Endodermal cell (in vitro differentiated cells): ENCODE data around the gene BNC2. TPM values are rescaled to one million over a fixed set of nuclear protein-coding genes. Genes with fewer than 3 reads are reported as not detected.

ENCODE experiments used
- DNase-seq: peaks from one replicate; pipeline ENCODE4 v3.0.0-alpha.2; 2017
- H3K27ac ChIP-seq: 2 replicates; pipeline ENCODE4 v1.5.1; 2013; ENCODE audit warnings: mild to moderate bottlenecking, low read depth, low read length, moderate library complexity
- H3K27me3 ChIP-seq: 2 replicates; pipeline ENCODE4 v1.6.1; 2013; ENCODE audit warnings: mild to moderate bottlenecking, low read length, moderate library complexity; ENCODE audit not compliant: insufficient read depth, control insufficient read depth, poor library complexity, severe bottlenecking
- H3K36me3 ChIP-seq: 2 replicates; pipeline ENCODE4 v1.7.0; 2013; ENCODE audit warnings: mild to moderate bottlenecking, low read length, moderate library complexity; ENCODE audit not compliant: control insufficient read depth, insufficient read depth
- H3K4me1 ChIP-seq: one replicate; pipeline ENCODE4 v1.7.0; 2013; ENCODE audit warnings: low read length; ENCODE audit not compliant: control insufficient read depth, insufficient read depth
- H3K4me3 ChIP-seq: 2 replicates; pipeline ENCODE4 v1.5.1; 2013; ENCODE audit warnings: mild to moderate bottlenecking, low read length, moderate library complexity
- H3K9ac ChIP-seq: 2 replicates; pipeline ENCODE4 v1.6.1; 2013; ENCODE audit warnings: mild to moderate bottlenecking, low read length, moderate library complexity; ENCODE audit not compliant: poor library complexity, severe bottlenecking; ENCODE audit errors: extremely low read depth
- H3K9me3 ChIP-seq: 2 replicates; pipeline ENCODE4 v1.6.1; 2013; ENCODE audit warnings: mild to moderate bottlenecking, low read length, moderate library complexity; ENCODE audit not compliant: control insufficient read depth
- H3K27ac Mint-ChIP-seq: 2 replicates; pipeline ENCODE4 v1.8.0; 2020; ENCODE audit warnings: mixed read lengths
- H3K27me3 Mint-ChIP-seq: 2 replicates; pipeline ENCODE4 v1.8.0; 2021; ENCODE audit warnings: mild to moderate bottlenecking, mixed read lengths; ENCODE audit not compliant: insufficient read depth
- H3K36me3 Mint-ChIP-seq: 2 replicates; pipeline ENCODE4 v1.8.0; 2020; ENCODE audit warnings: low read depth, mixed read lengths
- H3K4me1 Mint-ChIP-seq: 2 replicates; pipeline ENCODE4 v1.8.0; 2020; ENCODE audit warnings: mixed read lengths
- H3K4me3 Mint-ChIP-seq: 2 replicates; pipeline ENCODE4 v1.8.0; 2020; ENCODE audit warnings: mild to moderate bottlenecking, moderate library complexity, mixed read lengths
- H3K9me3 Mint-ChIP-seq: 2 replicates; pipeline ENCODE4 v1.8.0; 2020; ENCODE audit warnings: mild to moderate bottlenecking, mixed read lengths
- WGBS, 2 experiments: methylation state at CpG; one replicate each; pipeline versions ENCODE4 v1.1.5 to v1.1.7; 2013; ENCODE audit warnings: missing lambda C conversion rate in 2 of 2, mixed read lengths in 1 of 2; ENCODE audit not compliant: insufficient coverage in 1 of 2, insufficient read length in 1 of 2; 5-methylcytosine and 5-hydroxymethylcytosine counted together
- total RNA-seq, 2 donors: library from RNA; stranded (reverse); fragmentation: NEBNext Ultra II Directional in 1 of 2; extraction: Animal tissue kit (Norgen Biotek cat#: 25700) in 1 of 2; gene quantifications; 2 replicates in 1 of 2; 3 replicates in 1 of 2; pipeline ENCODE4 v1.2.1, GENCODE V29; 2021
- TF ChIP-seq, protein P1 (sequence below): fragments of 200-600 bp; sonication (generic); conservative IDR thresholded peaks from 2 replicates; pipeline ENCODE4 v1.5.0; 2021; ENCODE audit warnings: antibody characterized with exemption, mild to moderate bottlenecking

Gene BNC2
- total RNA-seq, 2 donors from 2014 or later: 3.0 to 10.5 TPM

DNA sequence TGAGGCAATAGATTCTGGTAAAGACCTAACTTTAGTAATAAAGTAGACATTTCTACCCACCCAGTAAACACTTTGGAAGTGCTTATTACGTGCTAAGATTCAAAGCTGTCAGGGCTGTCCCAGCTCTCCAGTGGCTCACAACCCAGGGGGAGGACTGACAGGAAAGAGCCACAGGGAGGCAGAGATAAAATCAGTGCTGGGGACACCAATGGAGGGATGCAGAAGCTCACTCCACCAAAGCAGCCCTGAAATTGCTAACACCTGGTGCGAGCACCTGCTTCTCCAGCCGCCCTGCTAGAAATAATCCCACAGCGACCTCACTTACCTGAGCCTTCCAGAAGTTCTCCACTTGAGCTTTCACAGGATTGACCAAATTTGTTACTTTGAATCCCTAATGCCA is 501.0 kb downstream of the BNC2 start:
- Mint-ChIP-seq H3K4me3 (no peak overlapping the region), H3K27ac (no peak overlapping the region), H3K27me3 (peaks cover 2% of the 10 kb centered on the region), H3K4me1 (peaks cover 15% of the 10 kb centered on the region), H3K36me3 (no peaks in the 10 kb centered on the region), H3K9me3 (no peaks in the 10 kb centered on the region)
- Histone ChIP-seq H3K4me3 (no peak overlapping the region), H3K27ac (no peak overlapping the region), H3K36me3 (no peaks in the 10 kb centered on the region), H3K4me1 (peaks cover 9% of the 10 kb centered on the region), H3K9me3 (no peaks in the 10 kb centered on the region), H3K27me3 (no peaks in the 10 kb centered on the region), H3K9ac (no peak overlapping the region)
- 86 to 94% methylated on average over 4 of the region's 4 CpGs for WGBS, 2 experiments
- peak; percentile 56 for DNase-seq
- TF ChIP-seq, protein P1, sequence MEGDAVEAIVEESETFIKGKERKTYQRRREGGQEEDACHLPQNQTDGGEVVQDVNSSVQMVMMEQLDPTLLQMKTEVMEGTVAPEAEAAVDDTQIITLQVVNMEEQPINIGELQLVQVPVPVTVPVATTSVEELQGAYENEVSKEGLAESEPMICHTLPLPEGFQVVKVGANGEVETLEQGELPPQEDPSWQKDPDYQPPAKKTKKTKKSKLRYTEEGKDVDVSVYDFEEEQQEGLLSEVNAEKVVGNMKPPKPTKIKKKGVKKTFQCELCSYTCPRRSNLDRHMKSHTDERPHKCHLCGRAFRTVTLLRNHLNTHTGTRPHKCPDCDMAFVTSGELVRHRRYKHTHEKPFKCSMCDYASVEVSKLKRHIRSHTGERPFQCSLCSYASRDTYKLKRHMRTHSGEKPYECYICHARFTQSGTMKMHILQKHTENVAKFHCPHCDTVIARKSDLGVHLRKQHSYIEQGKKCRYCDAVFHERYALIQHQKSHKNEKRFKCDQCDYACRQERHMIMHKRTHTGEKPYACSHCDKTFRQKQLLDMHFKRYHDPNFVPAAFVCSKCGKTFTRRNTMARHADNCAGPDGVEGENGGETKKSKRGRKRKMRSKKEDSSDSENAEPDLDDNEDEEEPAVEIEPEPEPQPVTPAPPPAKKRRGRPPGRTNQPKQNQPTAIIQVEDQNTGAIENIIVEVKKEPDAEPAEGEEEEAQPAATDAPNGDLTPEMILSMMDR: no peak

- TF ChIP-seq, protein P1: no peak
These were observed 502.0 kb downstream of the BNC2 start for GRCh38 chr9:16368237-16369087.

GRCh38 chr9:16367605-16368231 is 502.8 kb downstream of the BNC2 start:
- TF ChIP-seq, protein P1: no peak
- no peaks in the 10 kb centered on the region for H3K9me3 Mint-ChIP-seq
- no peak overlapping the region for H3K4me3 Mint-ChIP-seq
- H3K27ac ChIP-seq: no peak overlapping the region
- no peak overlapping the region for H3K27ac Mint-ChIP-seq
- H3K27me3 Mint-ChIP-seq: peaks cover 2% of the 10 kb centered on the region
- H3K27me3 ChIP-seq: no peaks in the 10 kb centered on the region
- no peaks in the 10 kb centered on the region for H3K9me3 ChIP-seq
- peaks cover 11% of the 10 kb centered on the region for H3K4me1 ChIP-seq
- no peak overlapping the region for H3K9ac ChIP-seq
- H3K36me3 Mint-ChIP-seq: no peaks in the 10 kb centered on the region
- H3K4me3 ChIP-seq: no peak overlapping the region
- H3K4me1 Mint-ChIP-seq: peaks cover 15% of the 10 kb centered on the region
- WGBS, 2 experiments: 90 to 94% methylated on average over 6 to 9 of the region's 9 CpGs
- no peaks in the 10 kb centered on the region for H3K36me3 ChIP-seq
- no peak for DNase-seq

More at GRCh38 chr9:16368237-16369087, 502.0 kb downstream of the BNC2 start:
- H3K36me3 Mint-ChIP-seq: no peaks in the 10 kb centered on the region
- no peak overlapping the region for H3K4me3 ChIP-seq
- no peak overlapping the region for H3K4me3 Mint-ChIP-seq
- peaks cover 11% of the 10 kb centered on the region for H3K4me1 ChIP-seq
- peaks cover 2% of the 10 kb centered on the region for H3K27me3 Mint-ChIP-seq
- H3K27ac ChIP-seq: no peak overlapping the region
- peaks cover 15% of the 10 kb centered on the region for H3K4me1 Mint-ChIP-seq
- no peaks in the 10 kb centered on the region for H3K27me3 ChIP-seq
- H3K9ac ChIP-seq: no peak overlapping the region
- H3K9me3 ChIP-seq: no peaks in the 10 kb centered on the region
- H3K36me3 ChIP-seq: no peaks in the 10 kb centered on the region
- no peaks in the 10 kb centered on the region for H3K9me3 Mint-ChIP-seq
- WGBS, 2 experiments: 76 to 87% methylated on average over 3 to 8 of the region's 8 CpGs
- no peak overlapping the region for H3K27ac Mint-ChIP-seq
- peak; percentile 69 for DNase-seq
